ENCODE data around the gene CLSTN3.
A peak's percentile ranks its signal among the peaks of the same experiment; 100 is the strongest.

Gene CLSTN3

GRCh38 chr12:7142056-7142644 is 12.0 kb downstream of the CLSTN3 start:
- TF ChIP-seq EGR1 (IDR thresholded peaks at IDR 0.05) (no peak), RAD21 (IDR thresholded peaks at IDR 0.05; ENCODE audit: low read depth) (peak; percentile 69)

DNA sequence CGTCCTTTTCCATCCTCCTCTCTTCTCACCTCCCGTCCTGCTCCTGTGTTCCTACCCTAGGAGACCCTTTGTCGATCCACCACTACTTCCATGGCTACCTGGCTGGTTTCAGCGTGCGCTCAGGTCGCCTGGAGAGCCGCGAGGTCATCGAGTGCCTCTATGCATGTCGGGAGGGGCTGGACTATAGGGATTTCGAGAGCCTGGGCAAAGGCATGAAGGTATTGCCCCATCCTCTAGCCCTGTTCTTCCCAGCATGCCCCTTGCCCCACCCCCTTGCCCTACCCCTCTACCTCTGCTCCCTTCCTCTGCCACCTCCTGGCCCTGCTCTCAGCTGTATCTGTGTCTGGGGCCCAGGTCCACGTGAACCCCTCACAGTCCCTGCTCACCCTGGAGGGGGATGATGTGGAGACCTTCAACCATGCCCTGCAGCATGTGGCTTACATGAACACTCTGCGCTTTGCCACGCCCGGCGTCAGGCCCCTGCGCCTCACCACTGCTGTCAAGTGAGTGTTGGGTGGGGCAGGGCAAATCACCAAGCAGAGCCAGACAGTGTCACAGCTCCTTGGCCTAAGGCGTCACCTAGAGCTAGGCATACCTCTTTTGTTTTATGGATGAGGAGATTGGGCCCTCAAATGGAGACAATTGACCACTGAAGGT is 12.8 kb downstream of the CLSTN3 start:
- TF ChIP-seq YY1 (IDR thresholded peaks at IDR 0.05; ENCODE audit: low read depth): no peak
- TF ChIP-seq EP300 (IDR thresholded peaks at IDR 0.05; ENCODE audit: borderline replicate concordance): no peak
- no peak for TF ChIP-seq FOXM1 (IDR thresholded peaks at IDR 0.05; ENCODE audit: borderline replicate concordance, low read depth)
- no peak for TF ChIP-seq TEAD4 (IDR thresholded peaks at IDR 0.05)
- TF ChIP-seq, protein P1, sequence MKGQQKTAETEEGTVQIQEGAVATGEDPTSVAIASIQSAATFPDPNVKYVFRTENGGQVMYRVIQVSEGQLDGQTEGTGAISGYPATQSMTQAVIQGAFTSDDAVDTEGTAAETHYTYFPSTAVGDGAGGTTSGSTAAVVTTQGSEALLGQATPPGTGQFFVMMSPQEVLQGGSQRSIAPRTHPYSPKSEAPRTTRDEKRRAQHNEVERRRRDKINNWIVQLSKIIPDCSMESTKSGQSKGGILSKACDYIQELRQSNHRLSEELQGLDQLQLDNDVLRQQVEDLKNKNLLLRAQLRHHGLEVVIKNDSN (IDR thresholded peaks at IDR 0.05): no peak
- no peak for TF ChIP-seq CREB1 (IDR thresholded peaks at IDR 0.05; ENCODE audit: low read depth)
- TF ChIP-seq, protein P2, sequence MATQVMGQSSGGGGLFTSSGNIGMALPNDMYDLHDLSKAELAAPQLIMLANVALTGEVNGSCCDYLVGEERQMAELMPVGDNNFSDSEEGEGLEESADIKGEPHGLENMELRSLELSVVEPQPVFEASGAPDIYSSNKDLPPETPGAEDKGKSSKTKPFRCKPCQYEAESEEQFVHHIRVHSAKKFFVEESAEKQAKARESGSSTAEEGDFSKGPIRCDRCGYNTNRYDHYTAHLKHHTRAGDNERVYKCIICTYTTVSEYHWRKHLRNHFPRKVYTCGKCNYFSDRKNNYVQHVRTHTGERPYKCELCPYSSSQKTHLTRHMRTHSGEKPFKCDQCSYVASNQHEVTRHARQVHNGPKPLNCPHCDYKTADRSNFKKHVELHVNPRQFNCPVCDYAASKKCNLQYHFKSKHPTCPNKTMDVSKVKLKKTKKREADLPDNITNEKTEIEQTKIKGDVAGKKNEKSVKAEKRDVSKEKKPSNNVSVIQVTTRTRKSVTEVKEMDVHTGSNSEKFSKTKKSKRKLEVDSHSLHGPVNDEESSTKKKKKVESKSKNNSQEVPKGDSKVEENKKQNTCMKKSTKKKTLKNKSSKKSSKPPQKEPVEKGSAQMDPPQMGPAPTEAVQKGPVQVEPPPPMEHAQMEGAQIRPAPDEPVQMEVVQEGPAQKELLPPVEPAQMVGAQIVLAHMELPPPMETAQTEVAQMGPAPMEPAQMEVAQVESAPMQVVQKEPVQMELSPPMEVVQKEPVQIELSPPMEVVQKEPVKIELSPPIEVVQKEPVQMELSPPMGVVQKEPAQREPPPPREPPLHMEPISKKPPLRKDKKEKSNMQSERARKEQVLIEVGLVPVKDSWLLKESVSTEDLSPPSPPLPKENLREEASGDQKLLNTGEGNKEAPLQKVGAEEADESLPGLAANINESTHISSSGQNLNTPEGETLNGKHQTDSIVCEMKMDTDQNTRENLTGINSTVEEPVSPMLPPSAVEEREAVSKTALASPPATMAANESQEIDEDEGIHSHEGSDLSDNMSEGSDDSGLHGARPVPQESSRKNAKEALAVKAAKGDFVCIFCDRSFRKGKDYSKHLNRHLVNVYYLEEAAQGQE (IDR thresholded peaks at IDR 0.05; ENCODE audit: low read depth): no peak
- no peak for TF ChIP-seq MAX (IDR thresholded peaks at IDR 0.05)
- no peak for TF ChIP-seq TAF1 (IDR thresholded peaks at IDR 0.05; ENCODE audit: low read depth)

DNA sequence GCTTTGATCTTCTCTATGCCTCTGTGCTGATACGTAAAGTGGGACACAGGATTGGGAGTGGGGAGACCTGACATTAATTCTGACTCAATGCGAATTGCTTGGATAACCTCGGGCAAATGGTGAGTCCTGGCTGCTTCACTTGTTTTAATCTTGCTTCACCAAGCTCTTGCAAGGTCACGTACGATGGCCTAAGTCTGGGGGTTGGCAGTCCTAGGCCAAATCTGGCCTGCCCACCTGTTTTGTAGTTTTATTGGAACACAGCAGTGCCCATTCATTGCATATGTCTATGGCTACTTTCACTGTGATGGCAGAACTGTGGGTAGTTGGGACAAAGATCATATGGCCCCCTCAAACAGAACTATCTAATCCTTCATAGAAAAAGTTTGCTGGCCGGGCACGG is 13.4 kb downstream of the CLSTN3 start:
- TF ChIP-seq RAD21 (IDR thresholded peaks at IDR 0.05; ENCODE audit: low read depth) (no peak), EP300 (IDR thresholded peaks at IDR 0.05; ENCODE audit: borderline replicate concordance) (no peak), NFIC (IDR thresholded peaks at IDR 0.05) (no peak), CEBPB (IDR thresholded peaks at IDR 0.05) (no peak), TCF12 (IDR thresholded peaks at IDR 0.05; ENCODE audit: low read depth) (no peak), FOXM1 (IDR thresholded peaks at IDR 0.05; ENCODE audit: borderline replicate concordance, low read depth) (no peak), MAX (IDR thresholded peaks at IDR 0.05) (no peak), EGR1 (IDR thresholded peaks at IDR 0.05) (no peak), CREB1 (IDR thresholded peaks at IDR 0.05; ENCODE audit: low read depth) (no peak), YY1 (IDR thresholded peaks at IDR 0.05; ENCODE audit: low read depth) (no peak), TAF1 (IDR thresholded peaks at IDR 0.05; ENCODE audit: low read depth) (no peak), TEAD4 (IDR thresholded peaks at IDR 0.05) (no peak), ZBTB7A (IDR thresholded peaks at IDR 0.05; ENCODE audit: low read depth) (no peak)
- TF ChIP-seq, protein P1 (IDR thresholded peaks at IDR 0.05): no peak
- TF ChIP-seq, protein P2 (IDR thresholded peaks at IDR 0.05; ENCODE audit: low read depth): no peak

- TF ChIP-seq RAD21 (IDR thresholded peaks at IDR 0.05; ENCODE audit: low read depth): peak; percentile 59
- TF ChIP-seq, protein P2 (IDR thresholded peaks at IDR 0.05; ENCODE audit: low read depth): no peak
These were observed 14.4 kb downstream of the CLSTN3 start for GRCh38 chr12:7144414-7145120.
